ENCODE measurements around the gene ADCY2.
"Not testable (repeated sequence)": the region's sequence is repeated elsewhere in the genome, so short reads cannot be mapped to it uniquely, and the experiment has no call there.

The ADCY2 gene

DNA sequence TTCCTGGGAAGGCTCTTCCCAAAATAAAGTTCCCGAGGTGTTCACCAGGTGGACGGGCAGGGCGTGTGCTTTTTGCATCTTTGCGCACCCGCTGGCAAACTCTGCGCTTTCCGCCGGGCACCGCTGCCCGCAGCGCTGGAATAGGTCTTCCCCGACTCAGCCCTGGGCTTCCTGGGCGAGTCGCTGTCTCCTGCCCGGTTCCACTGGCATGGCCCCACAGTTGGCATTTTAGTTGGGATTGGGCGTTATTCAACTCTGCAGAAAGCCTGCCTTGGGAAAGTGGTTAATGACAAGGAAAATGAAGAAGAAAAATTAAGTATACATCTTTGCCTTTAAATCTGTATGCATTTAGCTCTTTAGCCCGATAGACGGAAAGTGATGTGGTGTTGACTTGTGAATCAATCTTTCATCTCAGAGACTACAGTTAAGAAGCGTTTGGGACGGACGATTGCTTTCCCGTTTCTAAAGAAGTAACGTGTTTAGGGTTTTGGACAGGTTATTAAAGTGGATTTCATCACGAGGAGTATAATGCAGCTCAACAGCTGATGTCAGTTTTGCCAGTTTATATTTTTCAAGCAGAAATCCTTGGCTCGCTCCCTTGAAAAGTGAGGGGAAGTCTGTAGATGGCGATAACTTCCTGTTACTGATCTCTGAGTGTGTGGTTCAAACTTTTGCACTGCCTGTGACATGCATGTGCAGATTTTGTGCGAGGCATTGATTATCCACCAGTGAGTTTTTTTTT lies 946 bp downstream of the ADCY2 start:
- DNase-seq, result no peak

DNA sequence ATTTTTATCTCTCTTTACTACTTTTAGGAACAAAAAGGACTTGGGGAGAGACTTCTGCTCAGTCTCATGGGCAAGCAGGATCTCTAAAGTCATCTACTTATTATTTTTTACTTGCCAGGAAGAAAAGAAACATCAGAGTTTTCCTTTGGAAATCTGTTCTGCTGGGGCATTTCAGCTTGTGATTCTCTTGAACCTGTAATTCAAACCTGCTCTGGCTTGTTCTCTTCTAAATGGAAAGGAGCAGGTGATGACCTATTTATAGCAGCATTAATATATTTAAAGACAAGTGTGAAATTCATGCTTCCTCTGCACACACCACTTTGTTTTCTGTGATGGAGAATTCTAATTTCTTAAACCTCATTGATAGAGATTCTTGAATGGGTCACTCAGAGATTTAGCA lies 2.0 kb downstream of the ADCY2 start:
- DNase-seq, result no peak

DNA sequence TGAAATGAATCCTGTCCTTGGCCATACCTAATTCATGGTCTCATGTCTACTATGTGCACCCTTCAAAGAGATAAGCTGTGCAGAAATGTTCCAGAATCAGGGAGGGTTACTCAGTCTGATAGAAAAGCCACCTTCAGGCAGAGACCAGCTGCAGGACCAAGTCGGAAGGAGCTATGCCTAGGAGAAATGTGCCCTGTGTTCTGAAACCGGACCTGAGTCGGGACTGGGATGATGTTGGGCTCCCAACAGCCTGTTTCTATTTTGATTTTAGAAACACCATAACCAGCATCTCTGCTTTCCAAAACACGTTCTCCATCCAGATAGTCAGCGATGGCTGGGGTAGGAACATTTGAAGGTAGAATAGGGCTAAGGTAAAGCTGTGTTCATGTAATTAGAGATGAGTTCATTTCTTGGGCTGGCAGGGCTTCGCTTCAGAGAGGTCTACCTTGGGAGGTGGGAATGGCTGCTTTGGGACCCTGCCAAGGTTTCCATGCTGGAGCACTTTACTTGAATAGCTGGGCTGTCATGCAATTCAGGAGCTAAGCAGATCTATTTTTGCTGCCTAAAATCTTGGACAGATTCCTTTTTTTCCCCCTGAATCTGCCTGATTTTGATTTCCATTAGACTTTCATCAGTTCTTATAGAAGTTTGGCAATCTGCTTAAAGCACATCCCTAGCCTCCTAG lies 2.8 kb downstream of the ADCY2 start:
- DNase-seq, result no peak

DNA sequence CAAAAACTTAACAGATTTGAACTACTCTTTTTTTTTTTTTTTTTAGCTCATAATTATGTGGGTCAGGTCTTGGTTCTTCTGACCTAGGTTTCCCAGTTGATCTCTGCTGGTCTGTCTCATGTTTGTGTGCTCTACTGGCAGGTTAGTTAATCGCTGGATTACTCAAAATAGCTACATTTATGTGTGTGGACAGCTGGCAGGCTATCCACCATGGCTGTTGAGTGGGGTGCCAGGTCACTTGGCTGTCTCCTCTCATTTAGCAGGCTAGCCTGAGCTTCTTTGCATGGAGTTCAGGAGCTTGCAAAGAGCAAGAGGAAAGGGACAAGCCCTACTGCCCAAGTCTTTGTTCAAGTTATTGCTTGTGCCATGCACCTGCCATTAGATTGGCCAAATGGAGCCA lies 9.3 kb downstream of the ADCY2 start:
- DNase-seq, result no peak

DNA sequence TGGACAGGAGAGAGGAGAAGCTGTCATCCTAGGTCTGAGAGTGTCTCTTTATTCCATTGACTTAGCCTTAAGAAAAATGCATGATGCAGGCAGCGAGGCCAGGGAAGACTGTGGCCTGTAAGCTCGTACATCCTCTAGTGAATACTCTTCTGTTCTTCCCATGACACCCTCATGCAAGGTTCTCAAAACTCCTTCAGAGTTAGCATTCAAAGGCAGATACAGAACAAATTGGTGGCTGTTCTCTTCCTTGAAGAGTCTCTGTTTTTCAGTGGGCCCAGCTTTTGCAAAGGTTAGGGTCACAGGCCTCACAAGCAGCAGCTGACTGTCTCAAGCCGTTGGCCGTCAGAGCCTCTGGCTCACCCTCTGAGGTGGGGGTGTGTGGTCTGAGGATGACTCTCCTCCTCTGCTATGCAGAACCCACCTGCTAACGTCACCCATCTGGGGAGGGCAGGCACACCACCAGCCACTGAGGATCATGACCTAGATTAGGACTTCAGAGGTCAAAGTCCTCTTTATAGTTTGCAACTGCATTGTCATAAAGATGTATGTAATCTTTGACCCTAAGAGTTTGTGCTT lies 15.1 kb downstream of the ADCY2 start:
- DNase-seq, result no peak

DNA sequence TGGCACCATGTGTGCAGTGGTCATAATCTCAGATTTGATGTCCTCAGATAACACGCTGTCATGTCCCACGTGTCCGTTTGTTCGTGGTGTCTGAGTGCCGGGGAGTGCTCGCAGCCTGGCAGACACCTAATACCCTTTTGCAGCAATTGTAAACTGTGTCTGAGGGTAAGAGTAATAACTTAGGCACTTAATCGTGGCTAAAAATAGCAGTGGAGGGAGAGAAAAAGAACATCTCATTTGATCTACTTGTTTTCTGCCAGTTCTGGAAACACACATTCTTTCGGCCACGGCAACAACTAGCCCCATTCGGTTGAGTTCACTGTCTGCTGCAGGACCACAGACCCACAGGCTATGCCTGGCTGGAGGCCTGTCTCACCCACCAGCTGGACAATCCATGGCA lies 16.5 kb downstream of the ADCY2 start:
- no peak for DNase-seq

DNA sequence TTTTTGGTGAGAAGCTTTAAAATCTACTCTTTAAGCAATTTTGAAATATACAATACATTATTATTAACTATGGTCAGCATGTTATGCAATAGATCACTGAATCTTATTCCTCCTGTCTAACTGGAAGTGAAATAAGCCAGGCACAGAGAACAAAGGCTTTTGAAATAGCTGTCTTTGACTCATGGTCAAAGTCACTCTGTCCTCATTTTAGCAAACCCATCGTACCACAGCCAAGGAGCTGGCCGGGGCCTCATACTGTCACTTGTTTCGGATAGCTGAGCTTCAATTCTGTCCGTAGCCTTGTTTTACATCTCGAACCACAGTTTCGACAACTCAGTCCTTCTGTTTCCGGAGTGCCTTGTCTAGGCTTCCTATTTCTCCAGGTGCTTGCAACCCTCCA lies 19.2 kb downstream of the ADCY2 start:
- DNase-seq, result no peak

DNA sequence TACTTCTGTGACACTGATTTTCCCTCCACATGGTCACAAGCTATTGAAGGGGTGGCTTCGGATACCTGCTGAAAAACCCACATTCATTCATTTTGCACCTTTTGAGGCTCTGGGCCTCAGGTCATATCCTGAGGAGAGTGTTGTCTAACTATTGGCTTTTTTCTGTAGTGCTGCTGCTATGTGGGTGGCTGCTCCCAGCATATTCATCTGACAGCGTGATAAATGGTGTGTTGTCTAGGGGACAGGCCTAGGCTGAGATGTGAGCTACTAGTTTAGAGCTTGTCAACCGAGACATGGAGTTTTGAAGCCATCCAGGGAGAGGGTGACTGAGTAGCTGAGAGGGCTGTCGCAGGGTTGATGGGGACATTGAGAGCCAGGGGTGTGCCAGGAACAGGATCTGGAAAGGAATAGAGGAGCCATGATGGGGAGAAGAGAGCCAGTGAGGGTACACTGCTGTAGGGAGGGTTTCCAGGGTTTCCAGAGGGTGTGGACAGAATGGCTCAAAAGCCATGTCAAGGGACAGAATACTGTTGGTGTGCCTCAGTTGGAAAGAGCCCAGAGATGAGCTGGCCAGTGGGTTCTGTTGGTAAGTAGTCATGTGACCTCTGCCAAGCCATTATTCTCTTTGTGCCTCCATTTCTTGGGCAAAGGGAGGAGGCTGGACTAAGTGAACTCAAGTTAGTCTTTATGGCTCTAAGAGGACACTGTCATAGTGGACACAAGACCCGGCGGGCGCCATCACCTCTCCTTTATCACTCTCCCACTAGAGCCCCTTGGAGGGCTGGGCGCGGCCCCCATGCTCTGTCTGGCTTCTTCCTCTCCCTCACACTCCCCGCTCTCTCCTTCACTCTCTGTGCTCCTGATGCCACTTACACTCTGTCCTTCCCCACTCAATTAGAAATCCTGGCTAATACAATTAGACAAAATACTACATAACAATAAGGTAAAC lies 19.9 kb downstream of the ADCY2 start:
- DNase-seq, result no peak

DNA sequence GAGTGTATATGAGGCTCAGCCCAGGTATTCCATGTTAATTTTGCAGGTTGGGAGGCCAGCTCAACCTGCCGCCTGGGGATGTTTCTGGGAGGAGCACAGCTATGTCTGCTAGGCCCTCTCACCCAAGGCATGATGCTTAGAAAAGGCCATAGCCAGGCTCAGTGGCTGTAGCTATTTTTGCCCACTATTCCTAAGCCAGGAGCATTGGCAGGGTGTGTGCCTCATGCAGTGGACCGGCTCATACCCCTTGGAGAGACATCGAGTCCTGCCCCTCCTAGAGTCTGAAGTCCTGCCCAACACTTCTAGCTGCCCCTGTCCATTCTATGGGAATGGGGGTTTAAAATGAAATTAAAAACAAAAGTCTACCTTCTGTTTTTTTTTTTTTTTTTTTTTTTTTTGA lies 22.3 kb downstream of the ADCY2 start:
- no peak for DNase-seq

DNA sequence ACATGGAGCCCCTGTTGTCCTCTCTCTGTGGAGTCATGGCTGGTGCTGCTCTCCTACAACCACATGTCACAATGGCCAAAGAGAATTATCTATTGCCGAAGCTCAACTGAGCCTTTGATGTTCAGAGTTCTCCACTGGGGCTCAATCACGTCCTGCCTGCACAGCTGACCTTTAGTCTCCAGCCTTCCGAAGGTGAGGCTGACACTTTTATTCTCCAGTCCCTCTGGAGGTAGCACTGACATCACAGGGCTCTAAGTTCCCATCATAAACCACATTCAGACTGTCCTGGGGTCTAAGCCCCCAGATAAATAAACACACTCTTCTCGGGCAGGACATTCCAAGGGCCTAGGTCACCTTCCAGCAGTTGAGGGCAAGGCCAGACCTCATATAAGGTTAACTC lies 23.4 kb downstream of the ADCY2 start:
- DNase-seq, result no peak

DNA sequence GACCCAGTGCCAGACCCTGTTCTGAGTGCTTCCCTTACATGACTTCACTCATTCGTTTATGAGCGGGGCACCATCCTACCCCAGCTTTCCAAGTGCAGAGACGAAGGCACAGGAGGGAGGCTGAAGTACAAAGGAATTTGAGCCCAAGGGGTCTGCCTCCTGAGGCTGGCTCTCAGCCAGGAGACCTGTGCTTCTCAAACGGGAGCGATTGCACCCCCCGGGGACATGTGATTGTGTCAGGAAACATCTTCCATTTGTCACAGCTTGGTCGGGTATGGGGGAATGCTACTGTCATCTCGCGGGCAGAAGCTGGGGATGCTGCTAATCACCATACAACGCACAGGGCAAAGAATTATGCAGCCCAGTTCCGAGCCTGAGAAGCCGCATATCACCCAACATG lies 23.9 kb downstream of the ADCY2 start:
- no peak for DNase-seq

DNA sequence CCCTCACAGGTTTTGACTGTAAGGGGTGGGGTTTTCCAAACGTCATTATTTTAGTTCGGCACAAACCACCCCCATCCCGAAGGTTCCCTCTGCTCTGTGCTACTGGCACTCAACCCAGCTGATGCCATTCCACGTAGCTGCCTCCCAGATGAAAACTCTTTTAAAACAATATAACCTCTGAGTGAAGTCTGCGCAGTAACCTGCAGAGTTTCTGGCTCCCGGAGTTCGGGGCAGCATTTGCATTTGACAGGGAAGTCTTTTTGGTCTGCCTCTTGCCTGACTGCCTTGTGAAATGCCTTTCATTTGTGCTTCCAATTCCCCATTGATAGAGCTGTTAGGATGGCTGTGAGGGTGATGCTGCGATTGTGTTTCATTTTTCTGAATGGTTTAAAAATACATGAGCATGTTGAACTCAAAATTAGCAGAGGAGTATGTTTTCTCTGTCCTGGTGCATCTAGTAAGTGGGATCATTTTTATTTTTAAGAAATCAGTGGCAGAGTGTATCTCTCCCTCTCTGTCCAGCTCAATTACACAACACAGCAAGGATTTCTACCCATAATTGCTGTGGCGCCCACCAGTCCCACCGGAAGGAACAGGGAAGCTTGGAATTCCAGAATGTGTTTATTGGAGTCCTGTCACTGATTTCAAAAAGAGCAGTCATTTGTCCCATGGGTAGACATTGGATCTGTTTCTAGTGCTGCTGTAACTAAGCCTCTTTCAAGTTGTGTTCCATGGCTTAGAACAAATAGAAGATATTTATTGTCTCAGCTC lies 24.8 kb downstream of the ADCY2 start:
- no peak for DNase-seq

DNA sequence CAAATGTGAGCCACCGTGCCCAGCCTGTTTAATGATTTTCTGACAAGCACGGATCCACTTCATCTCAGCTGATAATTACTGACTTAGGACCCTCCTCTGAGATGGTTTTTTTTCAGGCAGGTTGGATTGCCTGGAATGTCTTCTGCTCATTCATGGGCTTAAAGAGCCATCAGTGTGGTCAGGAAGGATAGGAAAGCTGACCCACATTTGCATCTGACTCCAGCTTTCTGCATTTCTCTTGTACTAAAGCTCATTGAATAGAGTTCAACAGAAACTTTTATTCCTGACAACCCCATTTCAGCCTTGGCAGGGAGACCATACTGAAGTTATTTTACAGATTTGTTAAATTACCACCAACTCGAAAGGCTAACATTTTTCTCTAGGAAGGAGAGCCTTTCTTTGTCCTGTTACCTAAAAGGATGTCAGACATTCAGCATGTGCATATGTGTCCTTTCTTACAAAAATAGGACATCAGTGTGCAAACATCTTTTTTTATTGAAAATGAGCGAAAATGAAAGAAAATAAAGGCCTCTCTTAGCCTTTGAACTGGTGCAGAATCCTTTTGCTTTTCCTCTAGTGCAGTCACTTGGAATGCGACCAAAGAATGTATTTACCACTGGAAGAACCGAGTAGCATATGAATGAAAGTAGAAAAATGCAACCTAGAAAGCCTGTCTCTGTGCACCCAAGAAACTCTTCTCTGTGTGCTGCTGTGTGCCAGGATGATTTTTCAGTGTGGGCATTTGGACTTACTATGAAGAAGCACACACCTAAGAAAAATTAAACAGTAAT lies 26.6 kb downstream of the ADCY2 start:
- DNase-seq, result no peak

DNA sequence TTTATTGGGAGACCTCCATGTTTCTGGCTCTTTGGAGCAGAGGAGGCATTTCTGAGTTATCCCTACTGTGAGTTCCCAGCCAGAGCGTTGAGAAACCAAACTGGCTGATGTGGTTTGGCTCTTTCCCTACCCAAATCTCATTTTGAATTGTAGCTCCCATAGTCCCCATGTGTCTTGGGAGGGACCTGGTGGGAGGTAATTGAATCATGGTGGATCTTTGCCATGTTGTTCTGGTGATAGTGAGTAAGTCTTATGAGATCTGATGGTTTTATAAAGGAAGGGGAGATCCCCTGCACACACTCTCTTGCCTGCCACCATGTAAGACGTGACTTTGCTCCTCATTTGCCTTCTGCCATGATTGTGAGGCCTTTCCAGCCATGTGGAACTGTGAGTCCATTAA lies 27.3 kb downstream of the ADCY2 start:
- not testable (repeated sequence) for DNase-seq

DNA sequence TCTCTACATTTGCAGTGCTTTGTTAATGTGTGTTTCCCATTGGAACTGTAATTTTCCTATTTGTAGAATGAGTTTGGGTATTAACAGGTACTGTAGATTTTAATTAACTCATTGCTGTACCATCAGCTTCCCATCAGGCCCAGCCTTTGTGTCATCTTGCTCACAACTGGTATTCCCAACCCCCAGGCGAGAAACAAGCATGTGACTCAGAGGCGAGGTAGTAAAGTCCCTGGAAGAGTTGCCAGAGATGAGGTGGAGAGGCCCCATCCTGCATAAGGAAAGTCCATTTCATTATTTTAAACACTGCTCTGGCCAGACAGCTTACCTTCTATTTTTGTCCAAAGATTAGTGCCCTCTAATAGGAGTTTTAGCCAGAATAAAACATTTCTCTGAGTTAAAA lies 29.9 kb downstream of the ADCY2 start:
- no peak for DNase-seq

DNA sequence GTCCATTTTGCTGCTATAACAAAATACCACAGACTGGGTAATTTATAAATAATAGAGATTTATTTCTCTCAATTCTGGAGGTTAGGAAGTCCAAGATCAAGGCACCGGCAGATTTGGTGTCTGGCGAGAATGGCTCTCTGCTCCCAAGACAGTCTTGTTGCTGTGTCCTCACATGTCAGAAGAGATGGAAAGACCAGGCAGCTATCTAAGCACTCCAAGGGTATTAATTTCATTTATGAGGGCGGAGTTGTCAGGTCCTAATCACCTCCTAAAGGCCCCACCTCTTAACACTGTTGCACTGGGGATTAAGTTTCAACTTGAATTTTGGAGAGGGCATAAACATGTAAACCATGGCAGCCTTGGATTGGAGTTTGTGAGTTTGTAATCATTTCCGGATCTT lies 30.3 kb downstream of the ADCY2 start:
- no peak for DNase-seq

DNA sequence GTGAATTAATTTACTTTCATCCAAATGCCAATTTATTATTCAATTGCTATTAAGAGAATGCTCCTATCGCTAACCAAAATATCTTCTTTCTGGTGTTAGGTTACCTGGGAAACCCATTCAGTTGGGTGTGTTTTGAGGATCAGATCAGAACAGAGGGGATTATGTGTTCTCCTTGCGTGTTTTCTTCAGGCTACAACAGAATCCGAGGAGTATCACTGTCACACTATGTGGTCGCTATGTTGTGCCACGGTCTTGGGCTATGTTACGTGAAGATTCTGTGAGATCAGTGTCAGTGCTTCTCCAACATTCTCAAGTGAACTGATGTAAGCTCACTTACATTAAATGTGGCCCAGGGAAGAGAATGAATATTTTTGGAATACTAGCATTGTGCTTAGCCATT lies 39.0 kb downstream of the ADCY2 start:
- no peak for DNase-seq

DNA sequence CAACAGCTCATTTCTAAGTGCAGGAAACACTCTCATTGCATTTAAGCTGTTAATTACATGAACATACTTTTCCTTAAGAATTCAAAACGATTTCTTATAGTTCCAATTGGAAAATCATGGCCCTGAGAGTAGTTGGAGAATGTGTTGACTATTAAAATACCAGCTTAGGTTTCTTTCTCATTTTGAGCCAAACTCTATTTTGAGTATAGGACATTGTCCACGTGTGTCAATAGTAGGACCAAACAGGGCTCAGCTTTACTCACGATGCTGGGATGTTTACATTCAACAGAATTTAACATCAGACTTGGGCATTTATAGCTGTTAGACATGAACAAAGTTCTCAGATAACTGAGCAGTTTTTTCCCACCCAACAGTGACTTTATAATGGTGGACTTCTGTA lies 39.6 kb downstream of the ADCY2 start:
- no peak for DNase-seq

DNA sequence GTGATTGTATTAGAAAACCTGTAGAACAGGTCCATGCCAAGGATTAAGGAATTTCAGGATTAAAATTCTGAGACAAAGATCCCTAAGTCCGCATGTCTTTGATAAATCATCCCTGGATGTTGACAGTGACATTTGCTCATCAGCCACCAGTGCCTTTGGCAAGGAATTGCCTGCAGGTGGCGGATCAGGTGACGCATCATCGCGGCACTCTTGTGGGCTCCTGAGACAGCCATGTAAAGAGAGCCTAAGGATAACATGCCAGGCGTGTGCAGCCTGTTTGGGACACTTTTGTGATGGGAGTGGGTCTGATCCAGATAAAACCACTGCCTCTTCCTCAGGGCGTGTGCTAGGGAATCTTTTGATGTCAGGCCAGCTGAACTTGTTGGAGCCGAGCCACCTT lies 40.6 kb downstream of the ADCY2 start:
- DNase-seq, result no peak

DNA sequence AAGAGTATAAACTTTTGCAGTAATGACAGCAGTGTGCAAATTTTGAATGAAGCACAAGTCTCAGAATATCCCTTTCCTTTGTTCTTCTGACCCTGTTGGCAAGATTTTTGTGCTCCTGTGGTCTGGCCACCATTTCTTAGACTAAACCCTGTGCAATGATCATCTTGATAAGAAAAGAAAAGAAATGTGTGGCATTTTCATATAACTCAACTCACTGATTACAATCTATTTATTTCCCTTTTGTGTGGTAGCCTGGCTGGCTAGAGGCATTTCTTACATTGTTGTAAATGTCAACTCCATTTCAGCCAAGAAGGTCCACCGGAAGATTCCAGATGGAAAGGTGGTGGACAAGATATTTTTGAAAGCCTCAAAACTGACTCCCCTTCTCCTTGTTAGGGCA lies 41.9 kb downstream of the ADCY2 start:
- no peak for DNase-seq

DNA sequence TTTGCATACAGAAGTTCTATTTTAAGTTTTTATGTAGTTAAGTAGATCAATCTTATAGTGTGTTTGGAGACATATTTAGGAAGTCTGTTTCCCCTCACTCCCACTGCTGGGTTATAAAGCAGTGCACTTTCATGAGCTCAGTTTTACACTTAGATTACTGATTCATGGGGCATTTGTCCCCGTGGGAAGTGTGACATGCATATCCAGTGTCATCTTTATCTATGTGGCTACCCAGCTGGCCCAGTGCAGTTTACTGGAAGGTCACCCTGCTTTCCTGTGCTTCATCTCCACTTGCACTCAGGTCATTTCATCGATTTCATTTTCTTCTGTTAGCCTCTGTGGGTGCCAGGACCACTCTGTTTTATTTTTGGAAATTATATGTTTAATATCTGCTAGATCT lies 49.1 kb downstream of the ADCY2 start:
- DNase-seq, result no peak

DNA sequence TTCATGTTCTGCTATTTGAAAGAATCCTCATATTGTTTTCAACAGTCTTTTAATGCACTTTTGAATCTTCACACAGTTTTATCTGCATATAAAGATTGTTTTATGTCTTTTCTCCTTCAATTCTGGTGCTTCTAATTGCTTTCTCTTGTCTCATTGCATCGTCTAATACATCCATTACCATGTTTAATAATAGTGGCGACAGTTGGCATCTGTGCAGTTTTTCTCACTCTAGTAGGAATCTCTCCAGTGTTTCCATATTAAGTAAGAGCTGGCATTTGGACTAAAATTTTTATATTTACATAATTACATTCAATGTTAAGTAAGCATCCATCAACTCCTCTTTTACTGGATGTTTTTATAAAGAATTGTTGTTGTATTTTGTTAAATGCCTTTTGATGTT lies 49.9 kb downstream of the ADCY2 start:
- no peak for DNase-seq
